PC-9 (cell line): ENCODE results near the gene NOP56. TPM values are rescaled to one million over a fixed set of nuclear protein-coding genes. Genes with fewer than 3 reads are reported as not detected.

Experiments used
- BruUV-seq: library from RNA; stranded (reverse); fragments of 400-500 nt; replicated peaks from 2 replicates; lab custom pipeline; 2021; lab: Mats Ljungman, UMichigan
- CTCF ChIA-PET: fragments of 300-600 bp; sonication (Branson Sonifier 250); formaldehyde crosslinking; loops from one replicate; lab custom pipeline; 2022; ENCODE audit warnings: antibody characterized with exemption; lab: Charles Lee
- POLR2A ChIA-PET: fragments of 300-600 bp; sonication (Branson Sonifier 250); formaldehyde crosslinking; loops from one replicate; lab custom pipeline; 2022; ENCODE audit warnings: antibody characterized with exemption; ENCODE audit not compliant: unreplicated experiment; lab: Charles Lee
- DNase-seq, 2 experiments: peaks; one replicate each; pipeline versions ENCODE4 v3.0.0 to v3.0.0-alpha.2; 2015 to 2022; ENCODE audit warnings: mixed read lengths in 1 of 2
- H2AFZ ChIP-seq: fragments of 200-600 bp; sonication (generic); 2 replicates; pipeline ENCODE4 v1.8.1; 2017; ENCODE audit warnings: antibody characterized with exemption
- H3F3A ChIP-seq: fragments of 200-600 bp; sonication (generic); 2 replicates; pipeline ENCODE4 v1.8.1; 2017; ENCODE audit warnings: antibody characterized with exemption, mild to moderate bottlenecking, low read depth; ENCODE audit not compliant: insufficient read depth
- H3K27ac ChIP-seq: fragments of 200-600 bp; sonication (generic); 2 replicates; pipeline ENCODE4 v1.6.1; 2016; ENCODE audit warnings: mixed run types
- H3K27me3 ChIP-seq: fragments of 200-600 bp; sonication (generic); 2 replicates; pipeline ENCODE4 v1.6.1; 2016; ENCODE audit warnings: low read depth, mixed run types; ENCODE audit not compliant: insufficient read depth
- H3K36me3 ChIP-seq: fragments of 200-600 bp; sonication (generic); 2 replicates; pipeline ENCODE4 v1.6.1; 2016; ENCODE audit warnings: low read depth, mixed run types
- H3K4me1 ChIP-seq: fragments of 200-600 bp; sonication (generic); replicated peaks from 2 replicates; pipeline ENCODE4 v1.6.1; 2016; ENCODE audit warnings: mixed run types; ENCODE audit not compliant: insufficient read depth
- H3K4me2 ChIP-seq: fragments of 200-600 bp; sonication (generic); 2 replicates; pipeline ENCODE4 v1.6.1; 2017; ENCODE audit warnings: mixed run types
- H3K4me3 ChIP-seq: fragments of 200-600 bp; sonication (generic); 2 replicates; pipeline ENCODE4 v1.6.1; 2016; ENCODE audit warnings: mixed run types
- H3K79me2 ChIP-seq: fragments of 200-600 bp; sonication (generic); 2 replicates; pipeline ENCODE4 v1.6.1; 2017; ENCODE audit warnings: low read depth, mixed run types
- H3K9me2 ChIP-seq: fragments of 200-600 bp; sonication (generic); 2 replicates; pipeline ENCODE4 v1.8.1; 2017; ENCODE audit warnings: mild to moderate bottlenecking; ENCODE audit not compliant: insufficient read depth
- H3K9me3 ChIP-seq: fragments of 200-600 bp; sonication (generic); 2 replicates; pipeline ENCODE4 v1.8.1; 2016; ENCODE audit warnings: low read depth; ENCODE audit not compliant: insufficient read depth
- H4K20me1 ChIP-seq: fragments of 200-600 bp; sonication (generic); 2 replicates; pipeline ENCODE4 v1.8.1; 2017; ENCODE audit not compliant: insufficient read depth
- EZH2 ChIP-seq: fragments of 200-600 bp; sonication (generic); IDR thresholded peaks from 2 replicates; pipeline ENCODE4 v1.8.0; 2017; ENCODE audit warnings: antibody characterized with exemption, low read depth
- intact Hi-C: fragments of 100-400 bp; cut with micrococcal nuclease; formaldehyde crosslinking; loops from one replicate; pipeline ENCODE4 v1.10.0; 2022; ENCODE audit not compliant: unreplicated experiment
- total RNA-seq: library from RNA; stranded (reverse); gene quantifications from 2 replicates; pipeline ENCODE4 v1.2.3, GENCODE V29; 2021
- TF ChIP-seq, protein P1 (sequence below): fragments of 200-600 bp; sonication (generic); conservative IDR thresholded peaks from 2 replicates; pipeline ENCODE4 v1.6.1; 2017; ENCODE audit warnings: mixed run types, antibody characterized with exemption, mild to moderate bottlenecking, moderate library complexity

NOP56 gene
- total RNA-seq, 1 experiment from 2014 or later, result 210 TPM

DNA sequence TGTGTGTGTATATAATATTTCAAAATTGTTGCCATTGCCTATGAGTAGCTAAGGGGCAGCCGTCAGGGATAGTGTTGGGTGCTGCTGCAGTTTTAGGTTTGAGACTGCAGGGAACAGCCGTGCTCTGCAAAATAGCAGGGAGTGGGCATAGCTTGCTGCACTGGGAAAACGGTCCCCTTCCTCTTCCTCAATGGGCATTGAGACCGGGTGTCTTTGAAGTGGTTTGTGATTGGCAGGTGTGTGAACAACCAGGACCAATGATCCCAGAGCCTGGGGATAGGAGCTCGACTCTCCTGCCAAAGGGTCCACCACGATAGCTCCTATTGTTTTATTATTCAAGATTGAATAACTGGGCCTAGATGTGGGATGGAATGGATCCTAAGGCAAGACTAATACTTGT lies 35.1 kb downstream of the NOP56 start:
- CTCF ChIA-PET, result no interaction called here
- peaks cover 57% of the 10 kb centered on the region for H3K27me3 ChIP-seq
- no peaks in the 10 kb centered on the region for H3F3A ChIP-seq
- no peak overlapping the region for H2AFZ ChIP-seq
- no peaks in the 10 kb centered on the region for H3K9me3 ChIP-seq
- DNase-seq, result no peak
- intact Hi-C loops, result no loop called here
- H3K36me3 ChIP-seq, result no peaks in the 10 kb centered on the region
- no peak overlapping the region for H3K4me3 ChIP-seq
- H4K20me1 ChIP-seq, result no peaks in the 10 kb centered on the region
- no peak overlapping the region for H3K27ac ChIP-seq
- no peaks in the 10 kb centered on the region for H3K79me2 ChIP-seq
- no peaks in the 10 kb centered on the region for H3K9me2 ChIP-seq
- no peaks in the 10 kb centered on the region for H3K4me1 ChIP-seq
- no peak for TF ChIP-seq EZH2
- BruUV-seq, result no TSS peak
- peak overlapping the region; percentile 5; the same call in 1 of the 2 replicates for H3K4me2 ChIP-seq
- POLR2A ChIA-PET, result no interaction called here

DNA sequence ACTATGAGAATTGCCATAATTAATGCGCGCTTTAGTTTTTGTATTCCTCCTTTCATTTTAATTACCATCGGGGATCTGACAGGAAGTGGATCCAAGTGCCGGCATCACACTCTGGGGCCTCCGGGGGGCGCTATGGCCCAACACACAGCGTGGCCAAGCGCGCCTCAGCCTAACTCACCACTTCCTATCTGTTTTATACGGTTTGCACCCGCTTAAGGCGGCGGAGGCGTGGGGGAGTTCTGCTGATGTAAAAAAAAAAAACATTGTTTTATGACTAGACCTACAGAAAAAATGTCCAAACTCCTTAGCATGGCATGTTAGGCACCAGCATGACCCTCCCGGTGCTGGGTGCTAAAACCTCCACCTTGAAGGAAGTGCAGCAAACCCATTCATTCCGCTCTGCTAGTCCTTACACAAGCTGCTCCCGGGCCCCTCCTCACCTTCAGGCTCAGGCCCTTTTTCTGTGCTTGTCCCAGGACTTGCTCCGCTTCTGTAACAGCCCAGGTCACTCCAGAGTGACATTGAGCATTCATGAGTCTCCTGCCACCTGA lies 35.7 kb downstream of the NOP56 start:
- Histone ChIP-seq H4K20me1 (no peaks in the 10 kb centered on the region), H3K4me3 (no peak overlapping the region), H3F3A (no peaks in the 10 kb centered on the region), H3K27me3 (peaks cover 57% of the 10 kb centered on the region), H2AFZ (no peak overlapping the region), H3K9me3 (no peaks in the 10 kb centered on the region), H3K9me2 (no peaks in the 10 kb centered on the region), H3K27ac (no peak overlapping the region), H3K36me3 (no peaks in the 10 kb centered on the region), H3K4me1 (no peaks in the 10 kb centered on the region), H3K4me2 (peak overlapping the region; percentile 5; the same call in 1 of the 2 replicates), H3K79me2 (no peaks in the 10 kb centered on the region)
- intact Hi-C loops, result loop anchor here (1.0 to 2.0 kb wide), 3 partner anchors 55 to 313 kb away; no protein-coding TSS in a partner anchor
- ChIA-PET CTCF (no interaction called here), POLR2A (interaction anchor here (0.5 kb wide), 1 partner anchor 1382 kb away, joined by 3 read pairs; no protein-coding TSS in a partner anchor)
- DNase-seq, result peak in 1 of 2 experiments; percentile 43
- no TSS peak for BruUV-seq
- TF ChIP-seq EZH2, result no peak
- TF ChIP-seq, protein P1, sequence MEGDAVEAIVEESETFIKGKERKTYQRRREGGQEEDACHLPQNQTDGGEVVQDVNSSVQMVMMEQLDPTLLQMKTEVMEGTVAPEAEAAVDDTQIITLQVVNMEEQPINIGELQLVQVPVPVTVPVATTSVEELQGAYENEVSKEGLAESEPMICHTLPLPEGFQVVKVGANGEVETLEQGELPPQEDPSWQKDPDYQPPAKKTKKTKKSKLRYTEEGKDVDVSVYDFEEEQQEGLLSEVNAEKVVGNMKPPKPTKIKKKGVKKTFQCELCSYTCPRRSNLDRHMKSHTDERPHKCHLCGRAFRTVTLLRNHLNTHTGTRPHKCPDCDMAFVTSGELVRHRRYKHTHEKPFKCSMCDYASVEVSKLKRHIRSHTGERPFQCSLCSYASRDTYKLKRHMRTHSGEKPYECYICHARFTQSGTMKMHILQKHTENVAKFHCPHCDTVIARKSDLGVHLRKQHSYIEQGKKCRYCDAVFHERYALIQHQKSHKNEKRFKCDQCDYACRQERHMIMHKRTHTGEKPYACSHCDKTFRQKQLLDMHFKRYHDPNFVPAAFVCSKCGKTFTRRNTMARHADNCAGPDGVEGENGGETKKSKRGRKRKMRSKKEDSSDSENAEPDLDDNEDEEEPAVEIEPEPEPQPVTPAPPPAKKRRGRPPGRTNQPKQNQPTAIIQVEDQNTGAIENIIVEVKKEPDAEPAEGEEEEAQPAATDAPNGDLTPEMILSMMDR, result peak; percentile 56

DNA sequence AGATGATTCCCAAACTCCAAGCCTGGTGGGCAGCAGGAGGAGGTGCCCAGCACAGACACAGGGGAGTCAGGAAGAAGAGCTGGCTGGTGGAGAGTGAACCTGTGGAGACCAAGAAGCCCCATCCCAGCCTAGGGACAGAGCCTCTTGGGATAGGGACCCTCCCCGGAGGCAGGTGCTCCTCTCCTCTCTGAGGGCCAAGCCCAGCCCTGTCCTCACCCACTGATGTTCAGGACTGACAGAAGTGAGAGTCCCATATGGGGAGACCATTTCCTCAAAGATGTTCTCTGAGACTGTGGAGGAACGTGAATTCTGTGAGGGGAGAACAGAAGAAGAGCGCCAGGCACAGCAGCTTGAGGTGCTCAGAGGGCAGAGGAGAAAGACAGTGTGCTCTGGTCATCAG lies 37.8 kb downstream of the NOP56 start:
- intact Hi-C loops, result loop anchor here (10.0 kb wide), 1 partner anchor 625 kb away; no protein-coding TSS in a partner anchor
- Histone ChIP-seq H3K27me3 (peaks cover 75% of the 10 kb centered on the region), H3K4me3 (no peak overlapping the region), H3K9me3 (no peaks in the 10 kb centered on the region), H3K4me1 (no peaks in the 10 kb centered on the region), H4K20me1 (no peaks in the 10 kb centered on the region), H3F3A (no peaks in the 10 kb centered on the region), H3K27ac (no peak overlapping the region), H3K36me3 (no peaks in the 10 kb centered on the region), H3K9me2 (no peaks in the 10 kb centered on the region), H3K79me2 (no peaks in the 10 kb centered on the region), H3K4me2 (no peak overlapping the region), H2AFZ (no peak overlapping the region)
- TF ChIP-seq, protein P1, result no peak
- TF ChIP-seq EZH2, result no peak
- DNase-seq, result no peak
- POLR2A ChIA-PET, result no interaction called here
- CTCF ChIA-PET, result no interaction called here
- no TSS peak for BruUV-seq
